CD4-positive, CD25-positive, alpha-beta regulatory T cell (primary cell): Measurements from ENCODE around the gene HOXB2. TPM values are rescaled to one million over a fixed set of nuclear protein-coding genes. Genes with fewer than 3 reads are reported as not detected.

Source experiments
- ATAC-seq, 2 donors: fragments of 150-1000 bp; cut with Tn5 transposase; one replicate each; pipeline ENCODE4 v1.10.0; 2021; ENCODE audit warnings: low read depth in 2 of 2, moderate number of reproducible peaks in 2 of 2, moderate library complexity in 1 of 2
- DNase-seq, 3 donors: peaks; one replicate each; pipeline versions ENCODE4 v3.0.0 to v3.0.0-alpha.2; 2012 to 2022; ENCODE audit warnings: mixed read lengths in 1 of 3
- H3K27ac ChIP-seq: one replicate; pipeline ENCODE4 v1.7.0; 2013; ENCODE audit warnings: mild to moderate bottlenecking, low read length; ENCODE audit not compliant: insufficient read depth, poor library complexity, severe bottlenecking
- H3K27me3 ChIP-seq: one replicate; pipeline ENCODE4 v1.7.0; 2013; ENCODE audit warnings: low read length; ENCODE audit not compliant: control insufficient read depth, insufficient read depth
- H3K36me3 ChIP-seq: one replicate; pipeline ENCODE4 v1.7.0; 2013; ENCODE audit warnings: mild to moderate bottlenecking, low read length, moderate library complexity; ENCODE audit not compliant: control insufficient read depth, insufficient read depth
- H3K4me1 ChIP-seq: 2 replicates; pipeline ENCODE4 v1.7.0; 2013; ENCODE audit warnings: mild to moderate bottlenecking, low read length; ENCODE audit not compliant: insufficient read depth, control insufficient read depth, poor library complexity, severe bottlenecking
- H3K4me3 ChIP-seq: one replicate; pipeline ENCODE4 v1.7.0; 2013; ENCODE audit warnings: low read depth, mild to moderate bottlenecking, low read length, moderate library complexity
- H3K9me3 ChIP-seq, 2 experiments: 1 replicate in 1 of 2; 2 replicates in 1 of 2; pipeline ENCODE4 v1.7.0; 2013; ENCODE audit warnings: low read length in 2 of 2, mild to moderate bottlenecking in 1 of 2, moderate library complexity in 1 of 2; ENCODE audit not compliant: control insufficient read depth in 2 of 2
- H3K27ac Mint-ChIP-seq, 3 donors: one replicate each; pipeline ENCODE4 v1.8.0; 2020 to 2022; ENCODE audit warnings: mild to moderate bottlenecking in 3 of 3, mixed read lengths in 3 of 3, moderate library complexity in 2 of 3
- H3K27me3 Mint-ChIP-seq: one replicate; pipeline ENCODE4 v1.8.0; 2022; ENCODE audit warnings: mild to moderate bottlenecking, mixed read lengths
- H3K36me3 Mint-ChIP-seq: one replicate; pipeline ENCODE4 v1.8.0; 2020; ENCODE audit warnings: mixed read lengths
- H3K4me1 Mint-ChIP-seq, 4 donors: one replicate each; pipeline ENCODE4 v1.8.0; 2020 to 2022; ENCODE audit warnings: mixed read lengths in 4 of 4, mild to moderate bottlenecking in 1 of 4
- H3K4me3 Mint-ChIP-seq, 4 donors: one replicate each; pipeline ENCODE4 v1.8.0; 2020 to 2022; ENCODE audit warnings: mild to moderate bottlenecking in 4 of 4, mixed read lengths in 4 of 4, moderate library complexity in 3 of 4
- H3K9me3 Mint-ChIP-seq, 7 donors: one replicate each; pipeline ENCODE4 v1.8.0; 2020 to 2022; ENCODE audit warnings: mixed read lengths in 7 of 7, mild to moderate bottlenecking in 3 of 7, moderate library complexity in 2 of 7
- polyA plus RNA-seq, 4 donors: library from polyadenylated mRNA; unstranded; fragments of 300-500 nt; fragmentation: Illumina TruSeq; gene quantifications; one replicate each; pipeline ENCODE4 v1.2.3, GENCODE V29; 2021
- total RNA-seq: library from RNA; stranded (reverse); gene quantifications from one replicate; pipeline ENCODE4 v1.2.3, GENCODE V29; 2022

HOXB2 gene
- total and polyA plus RNA-seq, 5 donors from 2014 or later, result 19.1 to 42.4 (median 31.1) TPM

GRCh38 chr17:48546924-48547807, 2.3 kb upstream of the HOXB2 start:
- Histone ChIP-seq H3K27me3 (peaks cover 3% of the 10 kb centered on the region), H3K27ac (peak overlapping the region; percentile 86), H3K4me3 (peak overlapping the region; percentile 71), H3K4me1 (peaks cover 49% of the 10 kb centered on the region), H3K9me3 (no peaks in the 10 kb centered on the region), H3K36me3 (no peaks in the 10 kb centered on the region)
- Mint-ChIP-seq H3K27me3 (peaks cover 38% of the 10 kb centered on the region), H3K27ac (peak overlapping the region; percentile 90 to 97 (median 96)), H3K36me3 (peaks cover 8% of the 10 kb centered on the region), H3K9me3 (no peaks in the 10 kb centered on the region), H3K4me1 (peaks cover 7 to 48% (median 27%) of the 10 kb centered on the region in 4 donors), H3K4me3 (peak overlapping the region; percentile 83 to 99 (median 95))
- DNase-seq (peak in 1 of 3 donors; percentile 34), ATAC-seq (no peak)

DNA sequence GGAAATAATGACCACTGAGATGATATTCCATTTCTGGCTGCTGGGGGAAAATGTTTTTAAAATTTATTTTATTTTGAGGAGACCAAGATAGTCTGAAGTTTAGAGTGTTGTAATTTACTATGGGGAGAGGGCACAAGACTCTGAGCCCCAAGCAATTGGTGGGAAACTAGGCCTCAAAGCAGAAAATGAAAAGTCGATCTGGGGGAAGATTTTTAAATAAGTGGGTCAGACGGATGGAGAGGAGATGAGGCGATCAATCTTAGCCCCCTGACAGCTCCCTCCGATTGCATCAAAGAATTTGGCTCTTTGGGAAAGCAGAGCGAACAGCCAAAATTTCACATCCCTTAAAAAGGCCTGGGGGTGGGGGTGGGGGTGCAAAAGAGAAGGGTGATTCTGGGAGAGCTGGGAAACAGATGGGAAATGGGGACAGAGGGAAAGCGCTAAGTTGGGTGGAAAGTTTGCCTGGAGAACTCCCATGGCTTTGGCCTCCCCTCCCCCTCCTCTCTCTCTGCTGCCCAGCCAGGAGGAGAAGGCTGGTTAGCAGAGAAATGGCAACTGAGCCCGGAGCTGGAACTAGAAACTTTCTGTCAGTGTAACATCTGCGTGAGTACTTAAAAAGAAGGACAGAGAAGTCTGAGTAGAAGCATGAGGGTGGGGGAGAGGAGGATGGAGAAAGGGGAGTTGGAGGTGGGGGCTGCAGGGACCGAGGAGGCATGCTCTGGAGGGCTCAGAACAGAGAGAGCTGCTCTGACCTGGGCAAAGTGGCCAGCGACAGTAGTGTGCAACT, 1.4 kb upstream of the HOXB2 start:
- Mint-ChIP-seq H3K36me3 (peaks cover 11% of the 10 kb centered on the region), H3K4me1 (peaks cover 7 to 52% (median 27%) of the 10 kb centered on the region in 4 donors), H3K4me3 (peak overlapping the region; percentile 83 to 99 (median 95)), H3K9me3 (no peaks in the 10 kb centered on the region), H3K27me3 (peaks cover 43% of the 10 kb centered on the region), H3K27ac (peak overlapping the region; percentile 60 to 97 (median 96))
- Histone ChIP-seq H3K9me3 (no peaks in the 10 kb centered on the region), H3K4me3 (peak overlapping the region; percentile 71), H3K27me3 (peaks cover 3% of the 10 kb centered on the region), H3K27ac (peak overlapping the region; percentile 86), H3K4me1 (peaks cover 49% of the 10 kb centered on the region), H3K36me3 (no peaks in the 10 kb centered on the region)
- DNase-seq, result no peak
- no peak for ATAC-seq

DNA sequence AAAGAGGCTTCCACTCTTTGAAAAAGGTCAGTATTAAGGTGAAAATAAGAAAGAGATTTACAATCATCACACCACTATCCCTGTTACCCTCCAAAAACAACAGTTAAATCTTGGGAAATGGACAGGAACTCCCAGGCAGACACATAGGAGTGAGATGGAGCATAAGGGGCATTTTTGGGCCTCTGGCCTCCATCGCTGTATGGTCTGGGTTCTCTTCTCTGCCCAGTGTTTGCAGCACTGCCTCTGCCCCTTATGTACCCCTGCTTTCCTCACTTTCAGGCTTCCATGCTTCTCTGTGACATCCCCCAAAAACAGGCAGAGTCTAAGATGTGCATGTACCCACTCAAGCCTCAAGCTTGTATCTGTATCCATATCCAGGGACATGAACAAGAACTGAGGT, 630 bp upstream of the HOXB2 start:
- Mint-ChIP-seq H3K27ac (peak overlapping the region; percentile 59 to 97 (median 85)), H3K36me3 (peaks cover 11% of the 10 kb centered on the region), H3K4me3 (peak overlapping the region; percentile 91 to 99 (median 98)), H3K4me1 (peaks cover 10 to 57% (median 27%) of the 10 kb centered on the region in 4 donors), H3K9me3 (no peaks in the 10 kb centered on the region), H3K27me3 (peaks cover 43% of the 10 kb centered on the region)
- H3K27me3 ChIP-seq, result peaks cover 3% of the 10 kb centered on the region
- H3K36me3 ChIP-seq, result no peaks in the 10 kb centered on the region
- H3K9me3 ChIP-seq, result no peaks in the 10 kb centered on the region
- H3K4me1 ChIP-seq, result peaks cover 55% of the 10 kb centered on the region
- DNase-seq (no peak), ATAC-seq (no peak)
- H3K27ac ChIP-seq, result peak overlapping the region; percentile 86
- peak overlapping the region; percentile 59 for H3K4me3 ChIP-seq

DNA sequence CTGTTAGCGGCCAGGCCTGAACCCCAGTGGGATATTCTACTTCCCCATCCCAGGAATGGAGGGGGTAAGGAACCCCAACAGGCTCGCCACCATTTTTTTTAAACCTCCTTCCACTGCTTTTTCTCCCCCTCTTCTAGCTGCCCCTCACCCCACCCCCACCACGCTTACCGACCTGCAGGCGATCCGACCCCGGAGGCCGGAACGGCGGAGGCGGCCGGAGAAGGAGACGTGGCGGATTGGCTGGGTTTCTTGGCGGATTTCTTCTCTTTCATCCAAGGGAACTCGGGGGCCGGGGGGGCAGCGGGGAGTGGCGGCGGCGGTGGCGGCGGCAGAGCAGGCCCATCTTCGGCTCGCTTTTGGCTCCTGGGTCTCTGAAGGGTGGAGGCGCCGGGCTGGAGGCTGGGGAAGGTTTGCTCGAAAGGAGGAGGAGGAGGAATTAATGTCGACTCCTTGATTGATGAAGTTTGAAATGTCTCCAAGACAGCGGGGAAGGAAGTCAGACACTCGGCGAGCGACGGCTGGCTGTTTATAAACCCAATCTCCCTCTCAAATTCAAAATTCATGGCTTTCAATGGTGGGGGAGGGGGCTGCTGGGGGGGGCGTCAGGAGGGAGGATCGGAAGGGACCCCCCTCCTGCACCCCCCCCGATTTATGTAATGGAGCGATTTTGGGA, 424 bp downstream of the HOXB2 start:
- H3K27me3 ChIP-seq, result peaks cover 3% of the 10 kb centered on the region
- no peaks in the 10 kb centered on the region for H3K9me3 ChIP-seq
- H3K4me1 Mint-ChIP-seq, result peaks cover 12 to 65% (median 30%) of the 10 kb centered on the region in 4 donors
- H3K4me3 ChIP-seq, result peak overlapping the region; percentile 94
- peaks cover 60% of the 10 kb centered on the region for H3K4me1 ChIP-seq
- no peaks in the 10 kb centered on the region for H3K9me3 Mint-ChIP-seq
- H3K27me3 Mint-ChIP-seq, result peaks cover 51% of the 10 kb centered on the region
- peak; percentile 28 to 51 (median 41) for DNase-seq
- H3K27ac Mint-ChIP-seq, result peak overlapping the region; percentile 94 to 97 (median 95)
- peak overlapping the region; percentile 91 to 99 (median 98) for H3K4me3 Mint-ChIP-seq
- peak overlapping the region; percentile 86 for H3K27ac ChIP-seq
- no peaks in the 10 kb centered on the region for H3K36me3 ChIP-seq
- ATAC-seq, result no peak
- peaks cover 11% of the 10 kb centered on the region for H3K36me3 Mint-ChIP-seq

- ATAC-seq (peak; percentile 29 to 38), DNase-seq (peak in 1 of 3 donors; percentile 29)
- Histone ChIP-seq H3K36me3 (no peaks in the 10 kb centered on the region), H3K9me3 (no peaks in the 10 kb centered on the region), H3K27me3 (peaks cover 3% of the 10 kb centered on the region), H3K4me3 (peak overlapping the region; percentile 94), H3K27ac (peak overlapping the region; percentile 86), H3K4me1 (peaks cover 58% of the 10 kb centered on the region)
- Mint-ChIP-seq H3K27me3 (peaks cover 51% of the 10 kb centered on the region), H3K27ac (peak overlapping the region; percentile 94 to 97 (median 95)), H3K36me3 (peaks cover 11% of the 10 kb centered on the region), H3K4me1 (peaks cover 12 to 65% (median 30%) of the 10 kb centered on the region in 4 donors), H3K9me3 (no peaks in the 10 kb centered on the region), H3K4me3 (peak overlapping the region; percentile 91 to 99 (median 98))
These were observed 1.0 kb downstream of the HOXB2 start for GRCh38 chr17:48543854-48544348.

GRCh38 chr17:48543107-48543853, 1.6 kb downstream of the HOXB2 start:
- H3K27ac ChIP-seq, result peak overlapping the region; percentile 86
- H3K4me3 ChIP-seq, result peak overlapping the region; percentile 86
- peaks cover 11% of the 10 kb centered on the region for H3K36me3 Mint-ChIP-seq
- DNase-seq (peak; percentile 29 to 73 (median 63)), ATAC-seq (peak; percentile 34 to 61)
- H3K9me3 Mint-ChIP-seq, result no peaks in the 10 kb centered on the region
- no peaks in the 10 kb centered on the region for H3K36me3 ChIP-seq
- peak overlapping the region; percentile 98 to 99 (median 98) for H3K4me3 Mint-ChIP-seq
- H3K27me3 Mint-ChIP-seq, result peaks cover 51% of the 10 kb centered on the region
- H3K27me3 ChIP-seq, result peaks cover 3% of the 10 kb centered on the region
- H3K4me1 ChIP-seq, result peaks cover 53% of the 10 kb centered on the region
- H3K4me1 Mint-ChIP-seq, result peaks cover 12 to 60% (median 27%) of the 10 kb centered on the region in 4 donors
- no peaks in the 10 kb centered on the region for H3K9me3 ChIP-seq
- H3K27ac Mint-ChIP-seq, result peak overlapping the region; percentile 95 to 97 (median 95)
